ENCODE data around the gene ECHDC3. TPM values are rescaled to one million over a fixed set of nuclear protein-coding genes. Genes with fewer than 3 reads are reported as not detected.
A peak's percentile ranks its signal among the peaks of the same experiment; 100 is the strongest.

ECHDC3 gene
- polyA plus RNA-seq, 6 donors from 2014 or later: 1.1 to 2.8 (median 2.0) TPM

DNA sequence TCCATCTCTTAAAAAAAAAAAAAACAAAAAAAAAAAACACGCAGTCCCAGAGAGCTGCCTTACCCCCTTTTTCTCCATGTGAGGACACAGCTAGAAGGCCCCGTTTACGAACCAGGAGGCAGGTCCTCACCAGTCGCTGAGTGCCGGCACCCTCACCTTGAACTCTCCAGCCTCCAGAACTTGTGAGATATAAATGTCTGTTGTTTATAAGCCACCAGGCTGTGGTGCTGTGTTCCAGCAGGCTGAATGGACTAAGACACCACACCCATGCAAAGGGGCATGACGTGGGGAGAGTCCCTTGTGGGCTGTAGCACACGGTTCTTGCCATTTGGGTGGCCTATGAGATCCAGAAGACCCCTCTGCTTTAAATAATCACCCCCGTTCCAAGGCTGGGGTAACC lies 17.2 kb downstream of the ECHDC3 start:
- no peak for ATAC-seq (ENCODE audit: low read depth in 2 of 2)

DNA sequence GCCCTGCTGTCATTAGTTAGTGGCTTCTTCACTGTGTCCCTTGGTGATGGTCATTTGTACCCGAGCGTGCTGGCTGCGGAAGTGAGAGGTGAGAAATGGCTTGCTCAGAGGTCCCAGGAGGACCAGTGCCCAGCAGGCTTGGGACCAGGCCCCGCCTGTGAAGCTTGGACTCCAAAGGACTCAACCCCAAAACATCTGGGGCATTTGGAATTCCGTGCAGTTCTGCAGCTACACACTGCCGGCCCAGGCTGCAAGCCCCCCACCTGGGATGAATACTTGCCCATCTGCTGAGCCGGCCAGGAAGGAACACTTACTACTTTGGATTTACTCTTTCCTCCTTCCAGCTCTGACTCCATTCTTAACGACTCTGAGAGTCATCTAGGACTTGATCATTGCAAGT lies 18.0 kb downstream of the ECHDC3 start:
- Mint-ChIP-seq H3K27me3 (no peaks in the 10 kb centered on the region), H3K36me3 (peaks cover 0 to 9% of the 10 kb centered on the region in 2 donors), H3K4me1 (peaks cover 5 to 9% (median 8%) of the 10 kb centered on the region in 3 donors), H3K9me3 (no peaks in the 10 kb centered on the region), H3K27ac (peak overlapping the region in 2 of 6 donors; percentile 34 to 56), H3K4me3 (no peak overlapping the region)
- no peak for DNase-seq
- ATAC-seq (ENCODE audit: low read depth in 2 of 2): no peak

More for the DNA sequence above, 17.2 kb downstream of the ECHDC3 start:
- H3K36me3 Mint-ChIP-seq: peaks cover 0 to 9% of the 10 kb centered on the region in 2 donors
- H3K27me3 Mint-ChIP-seq: no peaks in the 10 kb centered on the region
- no peak for DNase-seq
- peaks cover 5 to 9% (median 8%) of the 10 kb centered on the region in 3 donors for H3K4me1 Mint-ChIP-seq
- peak overlapping the region in 1 of 8 donors; percentile 41 for H3K4me3 Mint-ChIP-seq
- H3K9me3 Mint-ChIP-seq: no peaks in the 10 kb centered on the region
- H3K27ac Mint-ChIP-seq: no peak overlapping the region

DNA sequence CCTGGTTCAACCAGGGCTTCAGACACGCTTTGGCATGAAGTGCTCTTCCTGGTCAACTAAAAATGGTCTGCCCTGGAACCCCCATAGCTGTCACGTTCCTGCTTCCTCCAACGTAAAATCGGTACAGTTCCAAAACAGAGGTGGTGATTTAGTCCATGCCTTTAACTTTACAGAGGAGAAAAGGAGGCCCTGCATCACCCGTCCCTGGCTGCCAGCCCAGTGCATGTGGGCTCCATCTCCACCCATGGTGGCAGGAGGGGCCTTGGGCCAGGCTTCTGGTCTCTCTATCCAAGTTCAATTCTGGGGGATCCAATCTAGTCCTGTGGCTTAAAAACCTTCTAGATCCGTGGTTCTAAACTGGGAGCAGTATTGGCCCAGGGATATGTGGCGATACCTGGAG lies 18.7 kb downstream of the ECHDC3 start:
- DNase-seq (no peak), ATAC-seq (ENCODE audit: low read depth in 2 of 2) (no peak)
- no peaks in the 10 kb centered on the region for H3K9me3 Mint-ChIP-seq
- H3K4me3 Mint-ChIP-seq: no peak overlapping the region
- H3K27ac Mint-ChIP-seq: peak overlapping the region in 2 of 6 donors; percentile 12 to 75
- H3K27me3 Mint-ChIP-seq: no peaks in the 10 kb centered on the region
- H3K4me1 Mint-ChIP-seq: peaks cover 5 to 9% (median 8%) of the 10 kb centered on the region in 3 donors
- peaks cover 0 to 9% of the 10 kb centered on the region in 2 donors for H3K36me3 Mint-ChIP-seq

DNA sequence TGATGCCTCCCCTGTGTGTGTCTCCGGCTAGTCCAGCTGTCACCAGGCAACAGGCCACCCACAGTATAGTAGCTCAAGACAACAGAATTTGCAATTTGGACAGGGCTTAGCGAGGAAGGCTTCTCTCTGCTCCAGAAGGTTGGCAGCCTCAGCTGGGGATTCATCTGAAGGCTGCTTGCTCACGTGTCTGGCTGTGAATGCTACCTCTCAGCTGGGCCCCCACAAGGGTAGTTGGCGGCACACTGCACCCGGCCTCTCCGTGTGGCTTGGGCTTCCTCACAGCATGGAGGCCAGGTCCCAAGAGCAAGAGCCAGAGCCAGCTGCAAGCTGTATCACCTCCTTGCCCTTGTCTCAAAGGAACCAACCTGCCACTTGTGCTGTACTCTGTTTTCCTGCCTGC lies 19.2 kb downstream of the ECHDC3 start:
- Mint-ChIP-seq H3K4me3 (no peak overlapping the region), H3K9me3 (no peaks in the 10 kb centered on the region), H3K36me3 (peaks cover 0 to 9% of the 10 kb centered on the region in 2 donors), H3K27me3 (no peaks in the 10 kb centered on the region), H3K4me1 (peaks cover 5 to 9% (median 8%) of the 10 kb centered on the region in 3 donors), H3K27ac (no peak overlapping the region)
- DNase-seq (no peak), ATAC-seq (ENCODE audit: low read depth in 2 of 2) (no peak)

DNA sequence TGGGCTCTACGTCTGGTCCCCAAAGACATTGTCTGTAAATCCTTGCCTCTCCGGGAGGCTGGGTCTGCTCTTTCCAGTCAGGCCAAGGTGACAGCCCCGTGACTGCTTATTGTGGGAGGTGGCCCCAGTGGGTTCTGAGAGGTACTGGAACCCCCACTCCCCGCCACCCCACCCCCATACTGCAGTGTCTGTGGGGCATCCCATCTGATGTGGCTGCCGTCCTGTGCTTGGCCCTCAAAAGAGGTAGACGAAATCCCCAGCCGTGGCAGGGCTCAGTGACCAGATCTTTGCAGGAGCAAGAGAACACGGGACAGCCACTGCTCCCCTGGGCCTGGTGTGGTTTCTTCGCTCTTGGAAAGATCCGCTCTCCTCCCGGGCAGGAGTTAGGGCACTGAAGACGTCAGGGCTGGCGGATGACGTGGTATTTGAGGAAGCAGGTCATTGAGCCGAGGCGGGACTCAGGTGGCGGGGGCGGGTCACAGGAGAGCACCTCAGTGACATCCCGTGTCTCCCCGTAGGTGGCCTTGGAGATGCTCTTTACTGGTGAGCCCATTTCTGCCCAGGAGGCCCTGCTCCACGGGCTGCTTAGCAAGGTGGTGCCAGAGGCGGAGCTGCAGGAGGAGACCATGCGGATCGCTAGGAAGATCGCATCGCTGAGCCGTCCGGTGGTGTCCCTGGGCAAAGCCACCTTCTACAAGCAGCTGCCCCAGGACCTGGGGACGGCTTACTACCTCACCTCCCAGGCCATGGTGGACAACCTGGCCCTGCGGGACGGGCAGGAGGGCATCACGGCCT lies 20.7 kb downstream of the ECHDC3 start:
- no peak for ATAC-seq (ENCODE audit: low read depth in 2 of 2)
- H3K27ac Mint-ChIP-seq: no peak overlapping the region
- H3K9me3 Mint-ChIP-seq: no peaks in the 10 kb centered on the region
- H3K4me3 Mint-ChIP-seq: peak overlapping the region in 1 of 8 donors; percentile 42
- DNase-seq: no peak
- H3K4me1 Mint-ChIP-seq: peaks cover 2 to 5% (median 5%) of the 10 kb centered on the region in 3 donors
- H3K36me3 Mint-ChIP-seq: peaks cover 0 to 9% of the 10 kb centered on the region in 2 donors
- no peaks in the 10 kb centered on the region for H3K27me3 Mint-ChIP-seq

DNA sequence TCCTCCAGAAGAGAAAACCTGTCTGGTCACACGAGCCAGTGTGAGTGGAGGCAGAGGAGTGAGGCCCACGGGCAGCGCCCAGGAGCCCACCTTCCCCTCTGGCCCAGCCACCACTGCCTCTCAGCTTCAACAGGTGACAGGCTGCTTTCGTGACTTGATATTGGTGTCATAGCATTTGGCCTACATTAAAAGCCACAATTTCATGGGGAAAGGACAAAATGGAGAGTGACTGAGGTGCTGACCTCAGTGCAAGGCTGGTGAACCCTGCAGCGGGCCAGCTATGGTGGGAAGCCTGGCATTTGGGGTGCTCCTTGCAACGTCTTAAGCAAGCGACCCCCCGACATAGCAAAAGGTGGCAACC lies 21.3 kb downstream of the ECHDC3 start:
- peaks cover 0 to 9% of the 10 kb centered on the region in 2 donors for H3K36me3 Mint-ChIP-seq

DNA sequence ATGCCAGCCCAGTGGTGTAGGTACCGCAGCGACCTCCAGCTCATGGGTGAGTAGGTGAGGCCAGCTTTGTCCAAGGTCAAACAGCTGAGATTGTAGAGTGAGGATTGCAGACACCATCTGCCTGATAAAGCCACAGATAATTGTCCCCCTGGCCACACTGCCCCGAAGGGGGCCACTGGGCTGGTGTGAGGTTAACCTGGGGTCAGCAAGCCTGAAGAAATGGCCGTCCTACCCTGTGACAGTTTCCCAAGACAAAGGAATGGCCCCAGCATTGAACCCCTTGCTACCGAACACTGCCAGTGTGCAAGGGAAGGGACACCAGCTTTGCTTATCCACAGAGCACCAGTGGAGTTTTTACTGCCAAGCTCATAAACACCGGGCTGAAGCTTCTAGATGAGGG lies 23.0 kb downstream of the ECHDC3 start:
- peaks cover 0 to 9% of the 10 kb centered on the region in 2 donors for H3K36me3 Mint-ChIP-seq
- no peak for ATAC-seq (ENCODE audit: low read depth in 2 of 2)

More for the DNA sequence above, 21.3 kb downstream of the ECHDC3 start:
- Mint-ChIP-seq H3K4me1 (no peaks in the 10 kb centered on the region), H3K9me3 (no peaks in the 10 kb centered on the region), H3K27me3 (no peaks in the 10 kb centered on the region), H3K4me3 (no peak overlapping the region), H3K27ac (no peak overlapping the region)
- ATAC-seq (ENCODE audit: low read depth in 2 of 2): no peak
- no peak for DNase-seq

DNA sequence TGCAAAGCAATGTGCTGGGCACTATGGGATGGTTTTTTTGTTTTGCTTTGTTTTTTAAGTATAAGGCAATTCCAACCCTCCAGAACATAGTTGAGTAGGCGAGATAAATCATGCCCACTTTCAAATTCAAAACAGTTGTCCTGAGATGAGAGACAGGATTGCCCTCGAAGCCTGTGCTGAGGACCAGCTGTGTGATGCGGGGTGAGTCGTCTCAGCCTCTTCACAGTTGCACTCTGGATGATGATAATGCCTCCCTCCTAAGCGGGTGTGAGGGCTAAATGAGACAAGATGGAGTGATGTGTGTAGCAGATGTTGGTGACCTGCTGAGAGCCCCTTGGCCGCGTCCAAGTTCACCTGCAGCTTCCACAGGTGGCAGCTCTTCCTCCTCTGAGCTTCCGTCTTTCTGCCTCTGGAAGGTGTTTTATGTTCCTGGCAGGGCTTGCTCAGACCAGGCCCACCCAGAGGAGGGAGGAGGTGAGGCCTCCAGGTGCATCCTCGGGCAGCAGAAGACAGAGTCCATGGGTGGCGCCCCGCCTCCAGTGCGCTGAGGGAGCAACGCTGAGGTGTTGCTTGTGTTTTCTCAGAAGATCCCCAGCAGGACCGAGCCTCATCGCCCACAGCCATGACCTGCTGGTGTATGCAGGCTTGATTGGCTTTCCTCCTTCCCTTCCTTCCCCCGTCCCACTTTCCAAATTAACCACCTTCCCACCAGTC lies 30.6 kb downstream of the ECHDC3 start:
- ATAC-seq (ENCODE audit: low read depth in 2 of 2): no peak
- Mint-ChIP-seq H3K4me1 (no peaks in the 10 kb centered on the region), H3K4me3 (peak overlapping the region in 1 of 8 donors; percentile 20), H3K9me3 (peaks cover 0 to 1% (median 0%) of the 10 kb centered on the region in 7 donors), H3K27me3 (peaks cover 0 to 14% (median 0%) of the 10 kb centered on the region in 3 donors), H3K36me3 (no peaks in the 10 kb centered on the region), H3K27ac (no peak overlapping the region)
- DNase-seq: no peak

More for the DNA sequence above, 23.0 kb downstream of the ECHDC3 start:
- no peaks in the 10 kb centered on the region for H3K27me3 Mint-ChIP-seq
- H3K27ac Mint-ChIP-seq: no peak overlapping the region
- DNase-seq: no peak
- H3K9me3 Mint-ChIP-seq: no peaks in the 10 kb centered on the region
- no peak overlapping the region for H3K4me3 Mint-ChIP-seq
- H3K4me1 Mint-ChIP-seq: no peaks in the 10 kb centered on the region

DNA sequence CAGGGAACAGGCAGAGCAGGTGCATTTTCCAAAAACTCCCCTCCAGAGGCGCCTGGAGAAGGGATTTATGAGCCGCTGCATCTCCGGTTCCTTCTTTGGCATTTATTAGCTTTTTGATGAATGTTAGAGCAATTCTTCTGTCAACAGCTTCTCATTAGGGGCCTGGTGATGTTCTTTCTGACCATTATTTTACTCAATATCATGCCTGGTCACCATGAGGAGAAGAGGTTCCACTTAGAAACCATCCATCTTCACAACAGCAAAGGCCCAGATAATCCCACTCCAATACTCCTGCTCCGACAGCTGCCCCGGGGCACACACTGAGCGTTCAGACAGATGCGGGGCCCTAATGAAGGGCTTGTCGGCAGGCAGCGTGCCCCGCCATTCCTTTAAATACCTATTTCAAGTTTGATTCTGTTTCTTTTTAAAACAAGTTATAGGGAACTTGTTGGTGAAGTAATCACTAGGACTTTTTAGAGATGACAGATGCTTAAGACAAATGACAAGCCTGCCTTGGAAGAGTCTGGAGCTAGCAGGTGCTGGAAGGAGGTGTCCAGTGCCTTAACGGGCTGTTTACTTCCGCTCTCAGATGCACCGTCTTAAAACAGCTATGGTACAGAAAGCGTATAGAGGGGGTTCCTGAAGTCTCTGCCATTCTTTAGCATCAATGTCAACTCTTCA lies 31.7 kb downstream of the ECHDC3 start:
- H3K36me3 Mint-ChIP-seq: no peaks in the 10 kb centered on the region
- H3K27me3 Mint-ChIP-seq: peaks cover 0 to 14% (median 2%) of the 10 kb centered on the region in 3 donors
- peaks cover 0 to 3% (median 0%) of the 10 kb centered on the region in 7 donors for H3K9me3 Mint-ChIP-seq
- H3K4me3 Mint-ChIP-seq: no peak overlapping the region
- H3K4me1 Mint-ChIP-seq: no peaks in the 10 kb centered on the region
- no peak overlapping the region for H3K27ac Mint-ChIP-seq
- DNase-seq: no peak
- no peak for ATAC-seq (ENCODE audit: low read depth in 2 of 2)

DNA sequence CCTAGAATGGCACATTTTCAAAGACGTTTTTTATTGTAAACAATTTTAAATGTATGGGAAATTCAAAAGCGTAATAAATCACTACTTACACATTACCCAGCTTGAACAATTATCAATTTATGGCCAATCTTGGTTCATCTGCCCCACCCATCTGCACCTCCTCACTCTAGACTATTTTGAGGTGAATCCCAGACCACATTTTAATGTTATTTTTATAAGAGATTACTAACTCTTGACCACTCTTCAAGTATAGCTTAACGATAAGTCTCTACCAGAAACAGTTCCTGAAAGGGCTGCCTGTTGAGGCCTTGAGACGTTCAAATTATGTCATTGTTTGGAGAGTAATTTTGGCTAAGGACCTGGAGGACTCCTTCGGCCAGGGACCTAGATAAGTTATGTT lies 33.2 kb downstream of the ECHDC3 start:
- Mint-ChIP-seq H3K9me3 (peaks cover 0 to 3% (median 0%) of the 10 kb centered on the region in 7 donors), H3K27me3 (peaks cover 0 to 13% (median 4%) of the 10 kb centered on the region in 3 donors), H3K4me1 (no peaks in the 10 kb centered on the region), H3K27ac (no peak overlapping the region), H3K36me3 (no peaks in the 10 kb centered on the region), H3K4me3 (no peak overlapping the region)
- DNase-seq (no peak), ATAC-seq (ENCODE audit: low read depth in 2 of 2) (no peak)

DNA sequence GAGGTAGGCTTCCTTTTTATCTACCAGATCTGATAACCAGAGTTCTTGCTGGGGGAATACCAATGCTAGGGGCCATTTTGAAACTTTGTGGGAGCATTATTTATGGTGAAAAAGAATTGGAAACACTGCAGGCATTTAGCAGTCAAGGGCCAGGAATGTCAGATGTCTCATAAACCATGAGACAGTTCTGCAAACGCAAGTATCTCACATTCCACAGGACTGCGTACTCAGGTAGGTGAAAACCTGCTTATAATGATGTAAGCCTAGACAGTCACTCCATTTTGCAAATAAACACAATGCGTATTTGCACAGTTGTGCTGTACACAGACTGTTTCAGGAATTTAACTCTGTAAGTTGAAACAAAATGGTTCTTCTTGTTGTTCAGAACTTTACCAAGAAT lies 33.9 kb downstream of the ECHDC3 start:
- Mint-ChIP-seq H3K9me3 (peaks cover 0 to 3% (median 0%) of the 10 kb centered on the region in 7 donors), H3K27ac (peak overlapping the region in 1 of 6 donors; percentile 75), H3K4me1 (no peaks in the 10 kb centered on the region), H3K27me3 (peaks cover 0 to 7% (median 4%) of the 10 kb centered on the region in 3 donors), H3K4me3 (no peak overlapping the region), H3K36me3 (no peaks in the 10 kb centered on the region)
- DNase-seq (no peak), ATAC-seq (ENCODE audit: low read depth in 2 of 2) (no peak)

DNA sequence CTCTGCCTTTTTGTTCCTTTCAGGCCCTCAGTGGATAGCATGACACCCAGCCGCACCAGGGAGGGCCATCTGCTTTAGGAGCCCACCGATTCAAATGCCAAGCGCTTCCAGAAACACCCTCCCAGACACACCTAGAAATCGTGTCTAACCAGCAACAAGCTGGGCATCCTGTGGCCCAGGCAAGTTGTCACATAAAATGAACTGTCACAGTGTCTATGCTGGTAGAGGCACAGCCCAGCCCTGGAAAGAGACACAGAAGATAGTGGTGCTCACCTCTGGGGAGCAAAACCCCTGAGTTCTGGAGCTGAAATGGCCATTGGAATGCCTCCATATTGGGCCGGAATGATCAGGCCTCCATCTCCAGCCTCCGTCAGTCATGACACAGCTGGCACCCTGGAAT lies 38.9 kb downstream of the ECHDC3 start:
- H3K27me3 Mint-ChIP-seq: peaks cover 4 to 7% (median 5%) of the 10 kb centered on the region in 3 donors
- peaks cover 0 to 4% (median 0%) of the 10 kb centered on the region in 3 donors for H3K4me1 Mint-ChIP-seq
- H3K27ac Mint-ChIP-seq: no peak overlapping the region
- no peaks in the 10 kb centered on the region for H3K36me3 Mint-ChIP-seq
- ATAC-seq (ENCODE audit: low read depth in 2 of 2) (no peak), DNase-seq (no peak)
- peaks cover 0 to 3% (median 0%) of the 10 kb centered on the region in 7 donors for H3K9me3 Mint-ChIP-seq
- no peak overlapping the region for H3K4me3 Mint-ChIP-seq

DNA sequence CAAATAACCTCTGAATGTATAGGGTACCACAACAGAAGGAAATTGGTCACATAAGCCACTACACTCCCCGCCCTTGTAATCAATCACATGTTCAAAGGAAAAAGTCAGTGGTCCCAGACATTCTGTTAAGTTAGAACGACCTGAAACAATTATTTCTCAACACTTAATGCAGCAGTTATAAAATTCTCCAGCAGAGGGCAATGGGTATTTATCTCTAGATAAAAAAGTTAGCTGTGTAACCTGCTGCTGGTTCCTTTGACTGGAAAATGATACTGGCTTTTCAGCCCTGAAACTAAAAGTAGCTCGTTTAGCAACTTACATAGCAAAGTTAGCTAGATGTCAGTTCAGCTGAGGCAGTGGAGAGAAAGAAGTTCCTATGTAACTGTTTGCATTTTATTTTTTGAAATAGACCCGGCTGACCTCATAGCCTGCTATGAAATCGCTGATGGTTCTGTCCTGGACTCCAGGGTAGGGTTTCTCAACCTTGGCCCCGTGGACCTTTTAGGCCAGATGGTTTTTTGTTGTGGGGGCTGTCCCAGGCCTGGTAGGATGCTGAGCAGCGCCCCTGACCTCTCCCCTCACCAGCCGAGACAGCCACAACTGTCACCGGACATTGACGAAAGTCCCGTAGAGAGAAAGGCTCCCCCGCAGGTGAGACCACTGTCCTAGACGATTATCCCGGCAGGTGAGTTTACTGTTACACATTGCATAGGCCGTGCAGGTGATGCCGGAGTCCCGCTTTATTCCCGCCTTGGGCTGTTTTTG lies 40.8 kb downstream of the ECHDC3 start:
- Mint-ChIP-seq H3K36me3 (no peaks in the 10 kb centered on the region), H3K9me3 (peaks cover 0 to 2% (median 0%) of the 10 kb centered on the region in 7 donors), H3K27ac (no peak overlapping the region), H3K27me3 (peaks cover 4 to 19% (median 12%) of the 10 kb centered on the region in 3 donors), H3K4me3 (no peak overlapping the region), H3K4me1 (peaks cover 0 to 4% (median 0%) of the 10 kb centered on the region in 3 donors)
- peak; percentile 24 for DNase-seq
- peak; percentile 38 to 50 for ATAC-seq (ENCODE audit: low read depth in 2 of 2)
